Activated B cell treated with CpG ODN at 0.5 μM for 24 hours (primary cell): ENCODE measurements around the gene TMEM17. TPM values are rescaled to one million over a fixed set of nuclear protein-coding genes. Genes with fewer than 3 reads are reported as not detected.

ENCODE experiments used
- ATAC-seq: fragments of 200-7000 bp; cut with Tn5 transposase; one replicate; pipeline ENCODE4 v1.10.0; 2021; ENCODE audit warnings: low read depth, mild to moderate bottlenecking, moderate library complexity
- CTCF ChIA-PET: fragments of 350-600 bp; sonication (Branson Sonifier 250); formaldehyde crosslinking; loops from one replicate; lab custom pipeline; 2021; ENCODE audit warnings: antibody characterized with exemption; lab: Charles Lee
- POLR2A ChIA-PET: fragments of 350-600 bp; sonication (Branson Sonifier 250); formaldehyde crosslinking; loops from one replicate; lab custom pipeline; 2021; ENCODE audit warnings: antibody characterized with exemption; lab: Charles Lee
- DNase-seq: peaks from one replicate; pipeline ENCODE4 v3.0.0; 2022
- H3K27ac Mint-ChIP-seq: one replicate; pipeline ENCODE4 v1.8.0; 2020; ENCODE audit warnings: mixed read lengths
- H3K27me3 Mint-ChIP-seq: one replicate; pipeline ENCODE4 v1.8.0; 2021; ENCODE audit warnings: mixed read lengths
- H3K36me3 Mint-ChIP-seq: one replicate; pipeline ENCODE4 v1.8.0; 2021; ENCODE audit warnings: low read depth, mixed read lengths
- H3K4me1 Mint-ChIP-seq: one replicate; pipeline ENCODE4 v1.8.0; 2021; ENCODE audit warnings: mixed read lengths
- H3K4me3 Mint-ChIP-seq: one replicate; pipeline ENCODE4 v1.8.0; 2020; ENCODE audit warnings: mild to moderate bottlenecking, mixed read lengths
- H3K9me3 Mint-ChIP-seq: one replicate; pipeline ENCODE4 v1.8.0; 2020; ENCODE audit warnings: mixed read lengths
- intact Hi-C: fragments of 100-400 bp; cut with micrococcal nuclease; formaldehyde crosslinking; loops from one replicate; pipeline ENCODE4 v1.15.1; 2024
- total RNA-seq: library from RNA; stranded (reverse); gene quantifications from 2 replicates; pipeline ENCODE4 v1.2.3, GENCODE V29; 2022
- TF ChIP-seq, protein P1 (sequence below): fragments of 200-600 bp; IDR thresholded peaks from one replicate; pipeline ENCODE4 v1.8.0; 2022; ENCODE audit warnings: antibody characterized with exemption, mild to moderate bottlenecking

The TMEM17 gene
- total RNA-seq, 1 donor from 2014 or later, result not detected

DNA sequence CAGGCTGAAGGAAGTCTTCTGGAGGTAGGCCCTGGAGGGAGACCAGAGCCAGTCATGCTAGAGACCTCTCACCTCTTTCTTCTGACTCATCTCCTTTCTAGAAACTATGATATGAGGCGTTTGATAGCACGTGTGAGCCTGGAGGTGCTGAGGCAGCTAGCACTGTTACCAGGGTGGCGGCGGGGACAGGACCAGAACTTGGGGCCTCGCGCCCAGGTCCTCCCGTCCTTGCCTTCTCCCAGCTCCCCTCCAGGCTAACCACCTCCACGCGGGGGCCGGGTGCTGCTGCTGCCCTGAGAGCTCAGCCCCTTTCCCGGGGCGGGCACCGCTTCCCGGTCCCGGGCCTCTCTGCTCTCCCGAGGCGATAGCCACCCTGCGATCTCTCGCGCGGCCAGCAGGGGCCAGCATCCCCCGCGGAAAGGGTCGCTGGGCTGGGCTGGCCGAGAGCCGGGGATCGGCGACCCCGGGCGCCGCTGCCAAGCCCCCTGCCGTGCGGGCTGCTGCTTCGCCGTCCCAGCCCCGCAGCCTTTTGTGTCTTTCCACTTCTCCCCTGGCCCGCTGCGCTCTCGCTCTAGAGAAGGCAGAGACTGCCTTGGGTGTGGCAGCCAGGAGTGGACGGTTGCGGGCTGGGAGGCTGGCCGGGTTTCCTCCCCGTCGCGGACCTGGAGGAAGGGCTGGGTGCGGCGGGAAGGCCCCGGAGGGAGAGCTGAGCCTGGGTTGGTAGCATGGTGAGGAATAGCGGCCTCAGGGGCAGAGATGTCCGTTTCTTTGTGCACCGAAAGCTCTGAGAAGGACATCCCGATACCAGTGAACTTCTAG lies 49.1 kb downstream of the TMEM17 start:
- Mint-ChIP-seq H3K27me3 (peaks cover 3% of the 10 kb centered on the region), H3K4me1 (peaks cover 4% of the 10 kb centered on the region), H3K4me3 (peak overlapping the region; percentile 67), H3K9me3 (no peaks in the 10 kb centered on the region), H3K27ac (no peak overlapping the region), H3K36me3 (no peaks in the 10 kb centered on the region)
- peak; percentile 72 for DNase-seq
- intact Hi-C loops, result loop anchor here (1.0 to 2.0 kb wide), 6 partner anchors 318 to 1404 kb away; no protein-coding TSS in a partner anchor
- ChIA-PET CTCF (interaction anchor here (0.7 to 9.0 kb wide), 16 partner anchors 8 to 1405 kb away, joined by 3 to 187 read pairs (median 4); no protein-coding TSS in a partner anchor), POLR2A (interaction anchor here (0.6 to 0.7 kb wide), 3 partner anchors 318 to 471 kb away, joined by 3 read pairs; no protein-coding TSS in a partner anchor)
- TF ChIP-seq, protein P1, sequence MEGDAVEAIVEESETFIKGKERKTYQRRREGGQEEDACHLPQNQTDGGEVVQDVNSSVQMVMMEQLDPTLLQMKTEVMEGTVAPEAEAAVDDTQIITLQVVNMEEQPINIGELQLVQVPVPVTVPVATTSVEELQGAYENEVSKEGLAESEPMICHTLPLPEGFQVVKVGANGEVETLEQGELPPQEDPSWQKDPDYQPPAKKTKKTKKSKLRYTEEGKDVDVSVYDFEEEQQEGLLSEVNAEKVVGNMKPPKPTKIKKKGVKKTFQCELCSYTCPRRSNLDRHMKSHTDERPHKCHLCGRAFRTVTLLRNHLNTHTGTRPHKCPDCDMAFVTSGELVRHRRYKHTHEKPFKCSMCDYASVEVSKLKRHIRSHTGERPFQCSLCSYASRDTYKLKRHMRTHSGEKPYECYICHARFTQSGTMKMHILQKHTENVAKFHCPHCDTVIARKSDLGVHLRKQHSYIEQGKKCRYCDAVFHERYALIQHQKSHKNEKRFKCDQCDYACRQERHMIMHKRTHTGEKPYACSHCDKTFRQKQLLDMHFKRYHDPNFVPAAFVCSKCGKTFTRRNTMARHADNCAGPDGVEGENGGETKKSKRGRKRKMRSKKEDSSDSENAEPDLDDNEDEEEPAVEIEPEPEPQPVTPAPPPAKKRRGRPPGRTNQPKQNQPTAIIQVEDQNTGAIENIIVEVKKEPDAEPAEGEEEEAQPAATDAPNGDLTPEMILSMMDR, result peak; percentile 59
- peak; percentile 87 for ATAC-seq

GRCh38 chr2:62455957-62456692 lies 49.9 kb downstream of the TMEM17 start:
- DNase-seq (no peak), ATAC-seq (no peak)
- CTCF ChIA-PET, result interaction anchor here (0.9 to 9.0 kb wide), 7 partner anchors 12 to 1088 kb away, joined by 3 to 187 read pairs (median 7); no protein-coding TSS in a partner anchor
- no peak overlapping the region for H3K27ac Mint-ChIP-seq
- intact Hi-C loops, result loop anchor here (1.0 to 2.0 kb wide), 2 partner anchors 1032 to 1237 kb away; no protein-coding TSS in a partner anchor
- no peaks in the 10 kb centered on the region for H3K36me3 Mint-ChIP-seq
- POLR2A ChIA-PET, result interaction anchor here (0.6 kb wide), 1 partner anchor 319 kb away, joined by 3 read pairs; no protein-coding TSS in a partner anchor
- peaks cover 3% of the 10 kb centered on the region for H3K27me3 Mint-ChIP-seq
- no peaks in the 10 kb centered on the region for H3K9me3 Mint-ChIP-seq
- no peak overlapping the region for H3K4me3 Mint-ChIP-seq
- TF ChIP-seq, protein P1, result no peak
- H3K4me1 Mint-ChIP-seq, result peaks cover 4% of the 10 kb centered on the region

GRCh38 chr2:62453955-62454354 lies 52.0 kb downstream of the TMEM17 start:
- Mint-ChIP-seq H3K9me3 (no peaks in the 10 kb centered on the region), H3K27ac (no peak overlapping the region), H3K27me3 (peaks cover 3% of the 10 kb centered on the region), H3K4me1 (peaks cover 4% of the 10 kb centered on the region), H3K4me3 (no peak overlapping the region), H3K36me3 (no peaks in the 10 kb centered on the region)
- TF ChIP-seq, protein P1, result no peak
- ChIA-PET POLR2A (no interaction called here), CTCF (interaction anchor here (0.7 to 9.0 kb wide), 2 partner anchors 9 to 320 kb away, joined by 3 to 187 read pairs; no protein-coding TSS in a partner anchor)
- DNase-seq, result no peak
- intact Hi-C loops, result no loop called here
- ATAC-seq, result no peak

GRCh38 chr2:62452701-62453454 lies 53.1 kb downstream of the TMEM17 start:
- DNase-seq (no peak), ATAC-seq (no peak)
- CTCF ChIA-PET, result interaction anchor here (9.0 kb wide), 1 partner anchor 321 kb away, joined by 187 read pairs; no protein-coding TSS in a partner anchor
- POLR2A ChIA-PET, result no interaction called here
- TF ChIP-seq, protein P1, result no peak
- peaks cover 4% of the 10 kb centered on the region for H3K4me1 Mint-ChIP-seq
- intact Hi-C loops, result no loop called here
- H3K27ac Mint-ChIP-seq, result no peak overlapping the region
- H3K4me3 Mint-ChIP-seq, result no peak overlapping the region
- H3K36me3 Mint-ChIP-seq, result no peaks in the 10 kb centered on the region
- no peaks in the 10 kb centered on the region for H3K9me3 Mint-ChIP-seq
- H3K27me3 Mint-ChIP-seq, result peaks cover 3% of the 10 kb centered on the region
